ENCODE measurements around the gene NPAS1.

Gene NPAS1

GRCh38 chr19:47020132-47020805 is 632 bp downstream of the NPAS1 start:
- DNase-seq: no peak

- DNase-seq: no peak
Observed at GRCh38 chr19:47020992-47021496, 1.4 kb downstream of the NPAS1 start.

GRCh38 chr19:47021536-47022139 is 2.0 kb downstream of the NPAS1 start:
- DNase-seq: no peak

DNA sequence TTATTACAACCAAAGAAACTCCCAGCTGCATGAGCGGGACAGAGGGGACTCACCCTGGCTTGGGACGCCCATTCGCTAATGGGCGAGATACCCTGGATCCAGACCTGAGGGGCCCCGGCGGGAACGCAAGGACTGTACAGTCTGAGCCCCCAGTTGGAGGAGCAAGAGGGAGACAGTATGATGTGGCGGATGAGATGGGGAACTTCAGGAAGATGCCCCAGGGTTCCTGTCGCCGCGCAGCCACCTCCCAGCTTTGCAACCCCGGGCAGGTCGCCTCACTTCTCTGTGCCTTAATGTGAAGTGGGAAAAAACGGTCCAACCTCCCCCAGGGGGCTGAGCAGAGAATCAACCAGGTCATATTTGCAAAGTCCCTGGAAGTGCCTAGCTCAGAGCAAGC is 2.5 kb downstream of the NPAS1 start:
- no peak for DNase-seq

DNA sequence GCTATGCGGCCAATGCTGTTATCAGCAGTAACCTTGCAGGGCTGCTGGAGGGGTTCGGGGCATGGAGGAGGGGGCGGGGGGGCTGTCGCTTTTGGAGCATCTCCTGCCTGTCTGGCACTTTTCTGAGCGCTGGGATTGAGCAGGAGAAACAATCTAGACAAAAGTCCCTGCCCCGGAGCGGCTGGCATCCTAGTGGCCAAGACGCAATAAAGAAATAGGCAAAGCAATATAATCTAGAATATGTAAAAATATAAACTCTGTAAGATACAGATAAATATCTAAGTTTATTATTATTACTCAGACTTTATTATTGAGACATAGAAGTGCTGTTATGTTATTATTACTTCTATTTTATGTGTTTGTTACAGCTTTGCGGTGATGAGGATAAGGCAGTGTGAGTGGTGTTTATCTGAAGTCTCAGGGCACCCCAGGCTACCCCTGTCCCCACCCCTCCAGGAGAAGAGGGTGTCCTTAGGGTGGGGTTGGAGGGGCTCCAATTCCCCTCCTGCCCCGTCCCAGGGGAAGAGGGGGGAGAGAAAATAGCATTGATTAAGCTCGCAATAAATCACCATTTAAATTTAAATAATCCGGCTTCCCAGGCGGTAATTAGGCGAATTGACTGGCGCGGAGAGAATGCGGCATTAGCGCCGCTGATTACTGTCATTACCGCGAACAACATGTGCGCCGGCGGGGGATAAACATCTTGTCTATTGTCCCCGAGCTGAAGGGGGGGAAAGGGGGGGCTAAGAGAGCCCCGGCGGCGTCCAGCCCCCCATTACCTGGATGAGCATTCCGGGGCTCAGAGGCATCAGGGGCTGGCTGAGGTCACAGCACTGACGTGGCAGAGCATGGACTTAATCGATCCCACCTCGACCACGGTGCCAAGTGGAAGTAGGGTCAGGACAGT is 3.2 kb downstream of the NPAS1 start:
- DNase-seq: no peak

- no peak for DNase-seq
Observed at GRCh38 chr19:47023448-47023794, 3.8 kb downstream of the NPAS1 start.

- DNase-seq: no peak
Observed at GRCh38 chr19:47024502-47024901, 4.9 kb downstream of the NPAS1 start.

GRCh38 chr19:47026156-47026555 is 6.5 kb downstream of the NPAS1 start:
- DNase-seq: no peak

- DNase-seq: no peak
Observed at GRCh38 chr19:47026889-47027288, 7.3 kb downstream of the NPAS1 start.

GRCh38 chr19:47027586-47028088 is 8.0 kb downstream of the NPAS1 start:
- no peak for DNase-seq

DNA sequence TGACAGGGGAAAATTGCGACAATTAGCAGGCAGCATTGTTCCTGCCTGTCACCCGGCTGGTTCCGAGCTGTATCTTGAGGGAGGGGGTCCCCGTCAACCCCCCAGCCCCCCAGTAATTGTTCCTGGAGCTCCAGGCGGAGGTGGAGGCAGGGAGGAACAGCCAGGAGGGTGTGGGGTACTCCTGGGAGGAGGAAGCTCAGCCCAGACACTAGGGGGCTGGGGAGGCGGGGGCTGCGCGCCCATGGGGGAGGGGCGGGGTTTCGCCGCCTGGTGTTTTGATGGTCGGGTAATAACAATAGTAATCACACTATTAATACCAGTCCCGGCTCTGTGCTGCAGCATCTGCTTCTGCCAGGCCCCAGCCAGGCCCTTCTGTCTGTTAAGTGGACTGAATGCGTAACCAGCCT is 8.6 kb downstream of the NPAS1 start:
- DNase-seq: no peak

GRCh38 chr19:47032171-47032811 is 12.7 kb downstream of the NPAS1 start:
- no peak for DNase-seq

DNA sequence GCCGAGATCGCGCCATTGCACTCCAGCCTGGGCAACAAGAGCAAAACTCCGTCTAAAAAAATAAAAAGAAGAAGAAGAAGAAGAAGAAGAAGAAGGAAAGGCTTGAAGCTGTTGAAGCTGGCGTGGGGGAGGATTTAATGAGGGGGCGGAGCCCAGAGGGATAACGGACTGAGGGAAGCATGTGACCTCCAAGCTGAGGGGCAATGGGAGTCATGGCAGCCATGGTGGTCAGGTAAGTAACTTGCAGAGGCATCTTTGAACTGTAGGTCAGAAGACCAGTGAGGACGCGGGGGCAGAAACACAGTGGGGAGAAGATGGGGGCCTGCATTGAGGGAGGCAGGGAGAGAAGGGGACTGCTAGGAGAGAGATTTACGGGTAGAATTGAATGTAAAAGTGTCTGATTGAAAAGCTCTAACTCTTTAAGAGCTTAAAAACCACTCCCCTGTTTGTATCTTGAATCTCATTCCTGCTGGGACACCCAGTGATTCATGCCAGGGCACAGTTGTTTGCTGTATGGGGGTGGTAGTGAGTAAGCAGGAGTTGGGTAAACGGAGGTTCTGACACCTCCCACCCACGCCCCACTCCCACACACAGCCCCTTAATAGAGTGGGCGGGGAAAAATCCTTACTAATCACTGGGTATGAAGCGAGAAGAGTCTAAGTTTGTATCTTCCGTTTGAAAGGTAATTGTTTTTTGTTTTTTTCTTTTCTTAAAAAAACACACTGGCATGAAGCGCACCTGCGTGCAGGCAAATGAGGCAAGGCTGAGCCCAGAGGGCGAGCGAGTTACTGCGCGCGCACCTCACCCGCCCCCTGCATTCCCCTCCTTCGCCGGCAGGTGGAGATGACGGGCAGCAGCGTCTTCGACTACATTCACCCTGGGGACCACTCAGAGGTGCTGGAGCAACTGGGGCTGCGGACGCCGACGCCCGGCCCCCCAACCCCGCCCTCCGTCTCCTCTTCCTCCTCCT is 15.8 kb downstream of the NPAS1 start:
- peak; percentile 89 for DNase-seq

DNA sequence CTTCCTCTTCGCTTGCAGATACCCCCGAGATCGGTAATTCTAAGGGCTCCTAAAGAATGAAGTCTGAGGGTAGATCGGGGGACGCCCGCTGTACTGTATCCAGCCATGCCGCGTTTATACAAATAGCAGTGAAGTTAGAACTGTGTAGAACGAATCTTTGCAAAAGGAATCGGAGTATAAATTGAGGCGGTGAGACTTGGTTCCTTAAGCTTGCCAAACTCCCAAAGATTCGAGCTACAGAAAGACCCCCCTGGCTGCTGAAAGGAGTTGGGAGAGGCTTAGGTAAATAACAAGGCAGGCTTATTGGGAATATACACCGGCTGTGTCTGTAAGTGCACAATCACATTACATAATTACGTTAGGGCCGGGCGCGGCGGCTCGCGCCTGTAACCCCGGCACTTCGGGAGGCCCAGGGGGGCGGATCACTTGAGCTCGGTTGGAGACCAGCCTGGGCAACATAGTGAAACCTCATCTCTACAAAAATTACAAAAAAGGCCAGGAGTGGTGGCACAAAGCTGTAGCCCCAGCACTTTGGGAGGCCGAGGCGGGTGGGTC is 16.5 kb downstream of the NPAS1 start:
- no peak for DNase-seq

- no peak for DNase-seq
Observed at GRCh38 chr19:47037766-47038165, 18.1 kb downstream of the NPAS1 start.

- DNase-seq: no peak
Observed at GRCh38 chr19:47039239-47039874, 19.7 kb downstream of the NPAS1 start.

DNA sequence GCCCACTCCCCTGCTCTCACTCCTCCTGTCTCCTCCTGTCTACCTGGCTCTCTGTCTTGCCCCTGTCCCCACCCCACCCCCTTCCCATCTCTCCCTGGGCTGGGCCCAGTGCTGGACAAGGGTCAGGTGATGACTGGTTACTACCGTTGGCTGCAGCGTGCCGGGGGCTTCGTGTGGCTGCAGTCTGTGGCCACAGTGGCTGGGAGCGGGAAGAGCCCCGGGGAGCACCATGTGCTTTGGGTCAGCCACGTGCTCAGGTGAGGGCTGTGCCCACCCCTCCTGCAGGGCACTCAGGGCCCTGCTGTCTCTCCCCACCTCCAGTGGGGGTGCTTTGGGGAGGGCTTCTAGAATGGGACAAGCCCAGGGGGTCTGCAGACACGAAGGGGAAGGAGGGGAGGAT is 21.2 kb downstream of the NPAS1 start:
- no peak for DNase-seq

DNA sequence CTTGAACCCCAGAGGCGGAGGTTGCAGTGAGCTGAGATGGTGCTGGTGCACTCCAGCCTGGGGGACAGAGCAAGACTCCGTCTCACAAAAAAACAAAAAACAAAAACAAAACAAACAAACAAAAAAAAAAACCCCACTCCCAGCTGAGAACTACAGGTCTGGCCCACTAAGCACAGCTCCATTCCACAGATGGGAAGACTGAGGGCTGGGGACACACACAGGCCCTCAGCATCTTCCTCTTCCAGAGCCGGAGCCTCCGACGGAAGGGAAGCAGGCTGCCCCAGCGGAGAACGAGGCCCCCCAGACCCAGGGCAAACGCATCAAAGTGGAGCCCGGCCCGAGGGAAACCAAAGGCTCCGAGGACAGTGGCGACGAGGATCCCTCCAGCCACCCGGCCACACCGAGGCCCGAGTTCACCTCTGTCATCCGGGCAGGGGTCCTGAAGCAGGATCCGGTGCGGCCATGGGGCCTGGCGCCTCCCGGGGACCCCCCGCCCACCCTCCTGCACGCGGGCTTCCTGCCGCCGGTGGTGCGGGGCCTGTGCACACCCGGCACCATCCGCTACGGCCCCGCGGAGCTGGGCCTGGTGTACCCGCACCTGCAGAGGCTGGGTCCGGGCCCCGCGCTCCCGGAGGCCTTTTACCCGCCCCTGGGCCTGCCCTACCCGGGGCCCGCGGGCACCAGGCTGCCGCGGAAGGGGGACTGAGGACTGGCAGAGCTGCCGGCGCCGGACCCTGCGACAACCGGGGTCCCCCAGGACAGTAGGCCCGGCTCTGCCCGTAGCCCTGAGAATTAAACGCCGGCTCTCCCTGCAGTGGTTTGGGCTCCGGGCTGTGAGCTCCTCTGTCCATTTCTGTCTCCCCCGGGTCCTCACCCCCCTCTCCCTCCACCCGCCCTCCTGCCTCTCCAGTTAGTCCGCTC is 25.6 kb downstream of the NPAS1 start:
- no peak for DNase-seq

DNA sequence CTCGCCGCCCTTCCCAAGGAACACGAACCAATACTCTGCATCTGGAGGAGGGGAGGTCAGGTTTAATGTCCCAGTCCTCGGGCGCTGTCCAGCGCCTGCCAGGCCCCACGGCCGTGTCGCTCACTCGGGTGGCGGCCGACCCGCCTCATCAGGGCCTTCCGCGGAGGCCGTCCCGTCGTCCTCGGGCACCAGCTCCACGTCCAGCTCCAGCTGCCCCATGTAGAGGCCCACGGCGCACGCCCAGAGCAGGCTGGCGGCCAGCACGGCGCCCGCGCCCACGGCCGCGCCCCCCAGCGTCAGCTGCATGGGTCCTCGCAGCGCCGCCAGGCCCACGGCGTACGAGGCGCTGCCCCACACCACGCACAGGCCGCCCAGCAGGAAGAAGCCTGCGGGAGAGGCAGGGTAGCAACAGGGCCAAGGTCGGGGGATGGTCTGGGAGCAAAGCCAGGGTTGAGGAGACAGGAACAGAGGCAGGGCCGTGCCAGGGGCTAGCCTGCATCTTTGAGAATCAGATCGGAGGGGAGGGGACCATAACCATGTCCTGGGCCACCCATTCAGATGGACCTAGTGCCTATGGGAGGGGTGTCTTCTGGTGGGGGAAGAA is 26.3 kb downstream of the NPAS1 start:
- no peak for DNase-seq

Data from T1000 (cell line).